NOMO-1 (cell line): Measurements from ENCODE around the gene CCDC28B.

Experiments
- DNase-seq, 2 experiments: peaks; one replicate each; lab custom pipeline; 2025; ENCODE audit not compliant: unreplicated experiment in 2 of 2; lab: John Stamatoyannopoulos, UW

CCDC28B gene

DNA sequence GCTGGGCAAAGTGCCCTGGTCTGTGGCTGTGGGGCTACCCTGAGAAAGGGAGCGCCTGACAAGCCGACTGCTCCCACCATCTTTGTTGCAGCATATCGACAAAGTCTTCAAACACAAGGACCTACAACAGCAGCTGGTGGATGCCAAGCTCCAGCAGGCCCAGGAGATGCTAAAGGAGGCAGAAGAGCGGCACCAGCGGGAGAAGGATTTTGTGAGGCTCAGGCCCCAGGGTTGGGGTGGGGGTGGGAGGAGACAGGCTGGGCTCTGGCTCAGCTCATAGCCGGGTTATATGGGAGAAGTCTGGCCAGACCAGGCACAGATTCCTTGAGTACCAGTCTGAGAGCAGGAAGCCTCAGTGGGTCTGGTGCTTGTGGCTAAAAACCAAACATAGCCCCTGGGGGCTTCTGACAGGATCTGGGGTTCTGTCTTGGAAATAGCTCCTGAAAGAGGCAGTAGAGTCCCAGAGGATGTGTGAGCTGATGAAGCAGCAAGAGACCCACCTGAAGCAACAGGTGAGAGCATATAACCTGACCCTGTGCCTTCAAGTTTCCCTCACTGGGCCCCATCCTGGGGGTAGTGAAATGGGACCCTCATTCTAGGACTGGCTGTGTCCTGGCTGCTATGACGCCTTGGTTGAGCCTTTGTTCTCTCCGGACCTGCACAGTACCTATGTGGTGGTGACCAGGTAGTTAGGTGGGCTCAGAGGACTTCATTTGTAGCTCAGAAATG, 8.0 kb upstream of the CCDC28B start:
- no peak for DNase-seq

GRCh38 chr1:32194984-32195383, 5.4 kb upstream of the CCDC28B start:
- DNase-seq, result no peak

- DNase-seq, result no peak
Measured at GRCh38 chr1:32195531-32195930, 4.9 kb upstream of the CCDC28B start.

GRCh38 chr1:32195972-32196823, 4.2 kb upstream of the CCDC28B start:
- no peak for DNase-seq

DNA sequence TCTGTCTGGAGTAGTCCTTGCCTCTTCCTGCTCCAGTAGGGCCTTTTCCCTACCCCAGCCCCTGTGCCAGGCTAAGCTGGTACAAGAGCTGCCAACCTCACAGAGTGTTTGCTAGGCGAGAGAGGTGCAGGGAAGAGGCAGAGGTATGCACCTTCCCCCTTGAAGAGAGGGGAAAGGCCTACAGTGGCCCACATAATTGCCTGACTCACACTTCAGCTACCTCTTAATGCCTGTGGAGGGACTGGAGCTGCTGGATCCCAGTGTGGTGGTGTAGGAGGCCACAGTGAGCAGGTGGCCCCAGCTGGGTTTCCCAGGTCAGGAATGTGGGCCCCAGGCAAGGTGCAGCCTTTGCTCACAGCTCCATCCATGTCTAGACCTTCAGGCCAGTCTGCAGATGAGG, 3.3 kb upstream of the CCDC28B start:
- no peak for DNase-seq

DNA sequence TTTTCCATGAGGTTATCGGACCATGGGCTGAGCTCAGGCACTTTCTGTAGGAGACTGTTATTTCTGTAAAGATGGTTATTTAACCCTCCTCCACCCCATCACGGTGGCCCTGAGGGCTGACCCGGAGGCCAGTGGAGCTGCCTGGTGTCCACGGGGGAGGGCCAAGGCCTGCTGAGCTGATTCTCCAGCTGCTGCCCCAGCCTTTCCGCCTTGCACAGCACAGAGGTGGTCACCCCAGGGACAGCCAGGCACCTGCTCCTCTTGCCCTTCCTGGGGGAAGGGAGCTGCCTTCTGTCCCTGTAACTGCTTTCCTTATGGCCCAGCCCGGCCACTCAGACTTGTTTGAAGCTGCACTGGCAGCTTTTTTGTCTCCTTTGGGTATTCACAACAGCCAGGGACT, 2.6 kb upstream of the CCDC28B start:
- DNase-seq, result no peak

DNA sequence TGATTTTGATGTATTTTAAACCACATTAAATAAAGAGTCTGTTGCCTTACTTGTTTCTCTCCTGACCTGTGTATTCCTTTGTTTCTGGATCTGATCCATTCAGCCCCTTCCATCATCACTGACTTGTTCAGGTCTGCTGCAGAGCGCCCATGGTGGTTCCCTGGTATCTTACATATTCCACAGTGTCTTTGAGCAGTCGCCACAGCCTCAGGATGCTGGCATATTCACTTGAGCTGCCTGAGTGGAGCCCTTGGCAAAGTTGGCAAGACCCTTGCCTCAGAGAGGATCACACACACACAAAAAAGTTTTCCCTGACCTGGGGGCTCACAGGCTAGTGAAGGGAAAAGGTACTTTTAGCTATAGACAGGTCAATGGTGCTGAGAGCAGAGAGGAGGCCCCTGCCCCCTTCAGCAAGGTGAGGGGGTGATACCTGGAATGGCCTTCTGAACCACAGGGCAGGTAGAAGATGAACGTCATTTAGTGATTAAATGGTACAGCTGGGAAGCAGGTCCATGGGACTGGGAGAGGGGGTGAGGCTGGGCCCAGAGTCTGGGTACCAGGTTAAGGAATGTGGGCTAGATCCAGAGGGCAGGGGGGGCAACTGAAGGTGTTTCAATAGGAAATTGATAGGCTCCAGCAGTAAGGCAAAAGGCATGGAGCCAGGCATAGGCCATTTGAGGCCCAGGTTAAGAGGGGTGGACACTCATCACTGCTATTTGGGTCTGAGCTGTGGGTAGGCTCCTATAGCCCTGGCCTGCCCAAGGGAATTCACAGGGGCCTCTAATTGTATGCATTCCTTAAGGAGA, 2.0 kb upstream of the CCDC28B start:
- DNase-seq, result no peak

GRCh38 chr1:32199043-32199716, 1.2 kb upstream of the CCDC28B start:
- DNase-seq, result no peak

- DNase-seq, result no peak
Measured at GRCh38 chr1:32199717-32200072, 700 bp upstream of the CCDC28B start.

DNA sequence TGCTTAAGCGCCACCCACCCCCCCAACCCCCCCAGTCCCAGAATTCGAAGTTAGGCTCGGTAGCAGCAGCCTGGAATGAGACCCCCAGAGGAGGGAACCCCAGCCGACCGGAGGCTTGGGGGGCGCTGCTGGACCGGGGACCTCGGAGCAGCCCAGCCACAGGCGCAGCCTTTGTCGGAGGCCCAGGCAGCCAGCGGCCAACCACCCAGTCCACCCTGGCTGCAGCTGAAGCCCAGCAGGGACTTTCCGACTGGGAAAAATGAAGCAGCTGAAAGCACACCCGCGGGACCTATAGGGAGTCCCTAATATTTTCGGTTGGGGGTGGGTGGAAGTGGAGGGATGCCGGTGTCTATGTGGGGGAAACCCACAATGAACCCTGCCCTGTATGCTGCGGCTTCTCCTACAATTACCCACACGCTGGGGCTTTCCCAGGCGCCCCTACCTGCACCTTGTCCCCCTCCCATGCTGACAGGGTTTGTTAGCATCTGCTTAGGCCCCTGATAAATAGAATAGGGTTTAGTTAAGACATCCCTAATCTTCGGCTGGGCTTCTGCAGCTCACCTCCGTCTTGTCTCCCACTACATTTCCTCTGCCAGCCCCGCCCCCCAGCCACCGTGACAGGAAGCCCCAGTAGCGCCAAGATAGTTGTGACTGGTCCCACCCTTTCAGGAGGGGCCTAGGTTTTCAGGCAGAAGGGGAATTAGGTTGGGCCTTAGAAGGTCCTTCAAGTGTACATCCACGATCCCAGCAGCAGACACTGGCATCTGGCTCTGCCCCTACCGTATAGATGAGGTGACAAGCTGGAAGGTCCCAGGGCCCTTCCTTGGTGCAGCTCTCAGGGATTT, 838 bp downstream of the CCDC28B start:
- DNase-seq, result peak; percentile 50 to 69

DNA sequence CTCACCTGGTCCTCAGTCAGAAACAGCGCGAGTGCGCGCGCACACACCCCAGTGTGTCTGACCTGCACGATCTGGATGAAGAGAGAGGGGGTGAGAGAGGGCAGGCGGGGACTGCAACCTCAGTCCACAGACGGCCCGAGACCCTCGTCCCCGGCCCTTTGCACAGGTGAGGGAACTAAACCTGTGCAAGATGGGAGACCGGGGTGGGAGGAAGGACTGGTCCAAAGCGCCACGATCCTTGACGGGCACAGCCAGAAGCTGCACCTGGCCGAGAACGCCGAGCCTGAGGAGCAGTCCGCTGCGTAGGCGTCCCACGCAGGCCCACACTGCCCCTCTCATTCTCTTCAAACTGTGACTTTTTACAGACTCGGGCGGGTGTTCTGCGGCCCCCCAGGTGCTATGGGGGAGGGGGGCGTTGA, 4.6 kb downstream of the CCDC28B start:
- no peak for DNase-seq

DNA sequence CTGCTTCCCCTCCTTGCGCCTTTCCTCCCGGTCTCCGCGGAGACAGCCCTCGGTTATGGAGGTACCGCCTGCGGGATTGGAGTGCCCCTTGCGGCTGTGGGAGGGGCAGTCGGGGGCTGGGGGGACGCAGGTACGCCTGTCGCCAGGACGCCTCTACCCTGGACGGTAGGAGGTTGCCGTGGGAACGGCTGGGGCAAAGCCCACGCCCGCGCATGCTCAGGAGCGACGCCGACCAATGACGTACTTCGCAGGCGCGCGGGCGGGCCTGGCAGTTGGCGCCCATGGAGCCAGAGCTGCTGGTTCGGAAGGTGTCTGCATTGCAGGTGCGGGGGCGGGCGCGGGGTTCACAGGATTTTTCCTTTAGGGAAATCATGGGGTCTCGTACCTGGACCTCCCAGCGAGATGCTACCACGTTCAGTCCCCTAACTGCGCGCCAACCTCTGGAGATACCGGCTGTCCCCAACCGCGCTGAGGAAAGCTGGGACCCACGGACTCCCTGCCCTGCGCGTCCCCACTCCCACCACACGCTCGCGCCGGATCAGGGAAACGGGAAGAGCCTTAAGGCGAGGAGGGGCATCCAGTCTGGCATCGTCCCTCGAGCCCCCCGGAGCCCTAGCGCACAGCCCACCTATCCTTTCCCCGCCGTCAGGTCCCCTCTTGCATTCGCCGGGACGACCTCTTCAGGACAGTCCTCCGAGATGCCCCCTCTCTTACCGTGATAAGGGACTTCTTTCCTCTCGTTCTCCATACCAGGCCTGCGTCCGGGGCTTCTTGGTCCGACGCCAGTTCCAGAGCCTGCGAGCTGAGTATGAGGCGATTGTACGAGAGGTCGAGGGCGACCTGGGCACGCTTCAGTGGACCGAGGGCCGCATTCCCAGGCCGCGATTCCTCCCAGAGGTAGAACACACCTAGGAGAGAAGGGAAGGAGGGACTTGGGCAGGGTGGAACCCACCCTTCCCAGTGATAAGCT, 5.3 kb downstream of the CCDC28B start, which contains the start of gene IQCC:
IQCC (plus strand) TSS at position 271 of the 970 bp plus-strand sequence; CDS start at position 282, 11 bp downstream.
- peak; percentile 76 to 86 for DNase-seq

DNA sequence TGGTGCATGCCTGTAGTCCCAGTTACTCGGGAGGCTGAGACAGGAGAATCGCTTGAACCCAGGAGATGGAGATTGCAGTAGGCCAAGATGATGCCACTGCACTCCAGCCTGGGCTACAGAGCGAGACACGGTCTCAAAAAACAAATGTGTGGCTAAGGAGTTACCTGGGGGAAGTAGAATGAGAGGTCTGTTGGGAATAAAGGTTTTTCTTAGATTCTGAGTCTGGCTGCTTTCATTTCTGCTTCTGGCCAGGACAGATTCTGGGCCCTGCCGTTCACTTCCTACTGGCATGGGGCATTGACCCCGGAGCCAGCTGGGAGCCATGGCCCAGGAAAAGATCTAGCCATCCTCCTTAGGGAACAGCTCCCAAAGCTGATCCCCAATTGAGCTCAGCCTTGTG, 8.1 kb downstream of the CCDC28B start:
- no peak for DNase-seq

DNA sequence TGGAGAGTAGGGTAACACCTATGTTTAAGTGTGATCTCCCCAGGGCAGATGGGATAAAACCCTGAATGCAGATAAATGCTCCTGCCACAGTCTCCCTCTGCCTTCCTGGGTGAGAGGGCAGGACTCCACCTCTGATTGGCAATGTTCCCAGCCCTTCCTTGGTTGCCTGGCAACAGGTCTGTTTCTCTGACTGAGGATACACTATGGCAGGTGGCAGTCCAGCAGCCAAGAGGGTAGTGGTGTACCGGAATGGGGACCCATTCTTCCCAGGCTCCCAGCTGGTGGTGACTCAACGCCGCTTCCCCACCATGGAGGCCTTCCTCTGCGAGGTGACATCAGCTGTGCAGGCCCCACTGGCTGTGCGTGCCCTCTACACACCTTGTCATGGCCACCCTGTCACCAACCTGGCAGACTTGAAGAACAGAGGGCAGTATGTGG, 8.5 kb downstream of the CCDC28B start, which contains the start of gene DCDC2B:
DCDC2B (plus strand) TSS at position 199 of the 438 bp plus-strand sequence; CDS start at position 204, 5 bp downstream.
- DNase-seq, result no peak

GRCh38 chr1:32215629-32216480, 15.5 kb downstream of the CCDC28B start:
- DNase-seq, result peak; percentile 24 to 26

DNA sequence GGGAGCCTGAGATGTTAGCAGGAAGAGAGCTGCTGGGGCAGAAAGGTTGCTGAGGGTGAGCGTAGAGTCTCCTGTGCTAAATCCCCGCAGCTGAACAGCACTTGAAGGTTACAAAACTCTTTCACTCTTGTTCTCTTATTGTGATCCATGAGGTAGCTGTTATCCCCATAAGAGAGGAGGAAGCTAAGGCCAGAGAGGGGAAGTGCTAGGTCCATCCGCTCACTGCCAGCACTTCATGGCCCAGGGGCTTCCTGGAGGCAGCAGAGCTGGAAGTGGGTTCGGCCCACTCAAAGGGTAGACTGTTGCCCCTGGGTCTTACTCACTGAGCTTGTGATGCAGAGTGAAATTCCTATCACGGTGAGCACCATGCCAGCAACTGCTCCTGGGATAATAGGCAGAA, 16.2 kb downstream of the CCDC28B start:
- DNase-seq, result no peak

DNA sequence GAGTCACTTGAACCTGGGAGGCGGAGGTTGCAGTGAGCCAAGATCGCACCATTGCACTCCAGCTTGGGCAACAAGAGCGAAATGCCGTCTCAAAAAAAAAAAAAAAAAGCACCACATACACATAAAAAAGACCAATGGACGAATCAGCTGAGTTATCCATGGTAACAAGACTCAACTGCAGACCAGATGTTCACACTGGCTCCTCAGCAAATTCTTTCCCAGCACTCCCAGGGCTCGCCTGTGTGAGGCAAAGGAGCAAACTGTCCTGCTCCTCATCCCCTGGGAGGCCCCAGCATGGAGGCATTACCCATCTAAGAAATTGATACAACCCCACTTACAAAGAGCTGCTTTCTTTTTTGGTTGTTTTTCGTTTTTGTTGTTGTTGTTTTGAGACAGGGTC, 18.6 kb downstream of the CCDC28B start:
- DNase-seq, result no peak
